Neural progenitor cell (in vitro differentiated cells): ENCODE measurements around the gene FADS6. TPM values are rescaled to one million over a fixed set of nuclear protein-coding genes. Genes with fewer than 3 reads are reported as not detected.

Experiments used
- DNase-seq: peaks from one replicate; pipeline ENCODE4 v3.0.0-alpha.2; 2016; ENCODE audit warnings: low spot score
- H2AFZ ChIP-seq: fragments of 200-600 bp; sonication (generic); replicated peaks from 2 replicates; pipeline ENCODE4 v1.6.1; 2016; ENCODE audit warnings: antibody characterized with exemption
- H3F3A ChIP-seq: fragments of 200-600 bp; sonication (generic); 2 replicates; pipeline ENCODE4 v1.6.1; 2016; ENCODE audit warnings: antibody characterized with exemption, low read depth
- H3K27ac ChIP-seq: fragments of 200-600 bp; sonication (generic); 2 replicates; pipeline ENCODE4 v1.5.1; 2016; ENCODE audit warnings: mild to moderate bottlenecking
- H3K27me3 ChIP-seq: fragments of 200-600 bp; sonication (generic); 2 replicates; pipeline ENCODE4 v1.6.1; 2016; ENCODE audit warnings: mild to moderate bottlenecking, moderate library complexity
- H3K36me3 ChIP-seq: fragments of 200-600 bp; sonication (generic); 2 replicates; pipeline ENCODE4 v1.5.1; 2016
- H3K4me1 ChIP-seq: fragments of 200-600 bp; sonication (generic); 2 replicates; pipeline ENCODE4 v1.6.1; 2016; ENCODE audit warnings: mixed run types
- H3K4me2 ChIP-seq: fragments of 200-600 bp; sonication (generic); 2 replicates; pipeline ENCODE4 v1.6.1; 2016
- H3K4me3 ChIP-seq: fragments of 200-600 bp; sonication (generic); 2 replicates; pipeline ENCODE4 v1.5.1; 2016
- H3K79me2 ChIP-seq: fragments of 200-600 bp; sonication (generic); 2 replicates; pipeline ENCODE4 v1.6.1; 2016; ENCODE audit warnings: low read depth
- H3K9ac ChIP-seq: fragments of 200-600 bp; sonication (generic); 2 replicates; pipeline ENCODE4 v1.6.1; 2016
- H3K9me3 ChIP-seq: fragments of 200-600 bp; sonication (generic); 2 replicates; pipeline ENCODE4 v1.5.1; 2016; ENCODE audit warnings: low read depth
- H4K20me1 ChIP-seq: fragments of 200-600 bp; sonication (generic); 2 replicates; pipeline ENCODE4 v1.6.1; 2016; ENCODE audit warnings: low read depth
- H3K27ac Mint-ChIP-seq: 3 replicates; pipeline ENCODE4 v1.8.0; 2021; ENCODE audit warnings: mixed read lengths
- H3K27me3 Mint-ChIP-seq: 2 replicates; pipeline ENCODE4 v1.8.0; 2022; ENCODE audit warnings: low read depth, mild to moderate bottlenecking, inconsistent platforms, moderate library complexity, mixed read lengths; ENCODE audit not compliant: insufficient read depth
- H3K36me3 Mint-ChIP-seq: 3 replicates; pipeline ENCODE4 v1.8.0; 2021; ENCODE audit warnings: mixed read lengths
- H3K4me1 Mint-ChIP-seq: 3 replicates; pipeline ENCODE4 v1.8.0; 2021; ENCODE audit warnings: mixed read lengths
- H3K4me3 Mint-ChIP-seq: 3 replicates; pipeline ENCODE4 v1.8.0; 2021; ENCODE audit warnings: mild to moderate bottlenecking, moderate library complexity, mixed read lengths
- H3K9me3 Mint-ChIP-seq: 3 replicates; pipeline ENCODE4 v1.8.0; 2020; ENCODE audit warnings: mixed read lengths
- CTCF ChIP-seq: fragments of 200-600 bp; sonication (generic); IDR thresholded peaks from 2 replicates; pipeline ENCODE4 v1.5.1; 2017; ENCODE audit warnings: antibody characterized with exemption, mild to moderate bottlenecking
- EZH2 ChIP-seq: fragments of 200-600 bp; sonication (generic); IDR thresholded peaks from 2 replicates; pipeline ENCODE4 v1.6.1; 2017; ENCODE audit warnings: antibody characterized with exemption, mild to moderate bottlenecking, moderate library complexity
- EZH2phosphoT487 ChIP-seq: fragments of 200-600 bp; sonication (generic); IDR thresholded peaks from 2 replicates; pipeline ENCODE4 v1.6.1; 2017; ENCODE audit warnings: antibody characterized with exemption
- total RNA-seq: library from RNA; depleted of rRNA; stranded (reverse); fragments of >200 nt; gene quantifications from 2 replicates; pipeline ENCODE4 v1.2.3, GENCODE V29; 2015; ENCODE audit warnings: low replicate concordance

FADS6 gene
- total RNA-seq, 1 donor from 2014 or later: 0.36 TPM

GRCh38 chr17:74892013-74892841 is 1.2 kb downstream of the FADS6 start:
- peaks cover 5% of the 10 kb centered on the region for H3F3A ChIP-seq
- no peak for DNase-seq
- H3K27me3 ChIP-seq: peaks cover 72% of the 10 kb centered on the region
- Mint-ChIP-seq H3K27ac (no peak overlapping the region), H3K36me3 (no peaks in the 10 kb centered on the region), H3K4me3 (peak overlapping the region; percentile 64), H3K27me3 (peaks cover 55% of the 10 kb centered on the region), H3K9me3 (no peaks in the 10 kb centered on the region), H3K4me1 (peaks cover 10% of the 10 kb centered on the region)
- H3K9ac ChIP-seq: no peak overlapping the region
- H3K4me2 ChIP-seq: no peak overlapping the region
- no peak overlapping the region for H3K27ac ChIP-seq
- H3K79me2 ChIP-seq: no peaks in the 10 kb centered on the region
- no peaks in the 10 kb centered on the region for H3K36me3 ChIP-seq
- H4K20me1 ChIP-seq: no peaks in the 10 kb centered on the region
- no peaks in the 10 kb centered on the region for H3K9me3 ChIP-seq
- H2AFZ ChIP-seq: no peak overlapping the region
- H3K4me3 ChIP-seq: no peak overlapping the region
- TF ChIP-seq CTCF: no peak
- TF ChIP-seq EZH2phosphoT487: no peak
- TF ChIP-seq EZH2: no peak
- peaks cover 6% of the 10 kb centered on the region for H3K4me1 ChIP-seq

GRCh38 chr17:74890554-74890953 is 2.9 kb downstream of the FADS6 start:
- no peak overlapping the region for H3K27ac ChIP-seq
- H3K9me3 ChIP-seq: no peaks in the 10 kb centered on the region
- no peak overlapping the region for H3K4me3 Mint-ChIP-seq
- no peak for TF ChIP-seq CTCF
- no peak overlapping the region for H3K4me3 ChIP-seq
- no peaks in the 10 kb centered on the region for H3K36me3 Mint-ChIP-seq
- H3K27me3 ChIP-seq: peaks cover 55% of the 10 kb centered on the region
- no peaks in the 10 kb centered on the region for H3K36me3 ChIP-seq
- H3K4me2 ChIP-seq: no peak overlapping the region
- H2AFZ ChIP-seq: no peak overlapping the region
- H3K79me2 ChIP-seq: no peaks in the 10 kb centered on the region
- H3K4me1 ChIP-seq: peaks cover 6% of the 10 kb centered on the region
- H3K27ac Mint-ChIP-seq: no peak overlapping the region
- DNase-seq: no peak
- peaks cover 5% of the 10 kb centered on the region for H3F3A ChIP-seq
- peaks cover 44% of the 10 kb centered on the region for H3K27me3 Mint-ChIP-seq
- no peaks in the 10 kb centered on the region for H3K9me3 Mint-ChIP-seq
- H3K9ac ChIP-seq: no peak overlapping the region
- peaks cover 10% of the 10 kb centered on the region for H3K4me1 Mint-ChIP-seq
- no peaks in the 10 kb centered on the region for H4K20me1 ChIP-seq

- DNase-seq: no peak
- no peak overlapping the region for H3K27ac Mint-ChIP-seq
- Histone ChIP-seq H3K4me3 (no peak overlapping the region), H3K4me1 (peaks cover 5% of the 10 kb centered on the region), H3K79me2 (no peaks in the 10 kb centered on the region), H3K9me3 (no peaks in the 10 kb centered on the region), H3K4me2 (no peak overlapping the region), H3F3A (no peaks in the 10 kb centered on the region), H3K27ac (no peak overlapping the region), H4K20me1 (no peaks in the 10 kb centered on the region), H2AFZ (no peak overlapping the region), H3K36me3 (no peaks in the 10 kb centered on the region), H3K27me3 (peaks cover 34% of the 10 kb centered on the region), H3K9ac (no peak overlapping the region)
- no peak for TF ChIP-seq EZH2
- no peak for TF ChIP-seq CTCF
- no peak for TF ChIP-seq EZH2phosphoT487
- no peaks in the 10 kb centered on the region for H3K9me3 Mint-ChIP-seq
- H3K27me3 Mint-ChIP-seq: peaks cover 35% of the 10 kb centered on the region
- no peak overlapping the region for H3K4me3 Mint-ChIP-seq
- H3K36me3 Mint-ChIP-seq: no peaks in the 10 kb centered on the region
- H3K4me1 Mint-ChIP-seq: peaks cover 8% of the 10 kb centered on the region
Observed at GRCh38 chr17:74888469-74888868, 5.0 kb downstream of the FADS6 start.
